ENCODE measurements around the gene MORN1. TPM values are rescaled to one million over a fixed set of nuclear protein-coding genes. Genes with fewer than 3 reads are reported as not detected.

Gene MORN1
- total and polyA plus RNA-seq, 8 donors = 2.6 to 18.1 (median 5.7) TPM

- no peak overlapping the region for H3K4me3 ChIP-seq
- H3K27me3 ChIP-seq = no peaks in the 10 kb centered on the region
- H3K4me1 ChIP-seq = peaks cover 14 to 27% (median 17%) of the 10 kb centered on the region in 4 donors
- H3K36me3 ChIP-seq = peaks cover 71 to 98% (median 92%) of the 10 kb centered on the region in 4 donors
- 84 to 93% (median 89%) methylated on average over 7 of the region's 7 CpGs for WGBS, 5 donors
- intact Hi-C loops (cut with DNase I; ENCODE audit: low total_unique reads) = no loop called here
- TF ChIP-seq EP300 (IDR thresholded peaks at IDR 0.05) (no peak), POLR2A (IDR thresholded peaks at IDR 0.05) (no peak), CTCF (IDR thresholded peaks at IDR 0.05) (no peak), POLR2AphosphoS5 (IDR thresholded peaks at IDR 0.05) (no peak)
- no peak overlapping the region for H3K27ac ChIP-seq
- H3K9me3 ChIP-seq = no peaks in the 10 kb centered on the region
- DNase-seq = no peak
Measured at GRCh38 chr1:2398871-2399270, 7.5 kb upstream of the MORN1 start.

GRCh38 chr1:2397007-2397679 lies 5.8 kb upstream of the MORN1 start:
- Histone ChIP-seq H3K4me1 (peaks cover 28 to 44% (median 34%) of the 10 kb centered on the region in 4 donors), H3K4me3 (no peak overlapping the region), H3K9me3 (no peaks in the 10 kb centered on the region), H3K27me3 (no peaks in the 10 kb centered on the region), H3K36me3 (peaks cover 55 to 89% (median 83%) of the 10 kb centered on the region in 4 donors), H3K27ac (no peak overlapping the region)
- TF ChIP-seq POLR2AphosphoS5 (IDR thresholded peaks at IDR 0.05) (no peak), EP300 (IDR thresholded peaks at IDR 0.05) (no peak), CTCF (IDR thresholded peaks at IDR 0.05) (no peak), POLR2A (IDR thresholded peaks at IDR 0.05) (no peak)
- intact Hi-C loops (cut with DNase I; ENCODE audit: low total_unique reads) = no loop called here
- DNase-seq = no peak
- WGBS, 5 donors = 78 to 87% (median 83%) methylated on average over 16 to 19 of the region's 19 CpGs

- H3K9me3 ChIP-seq = no peaks in the 10 kb centered on the region
- H3K27me3 ChIP-seq = no peaks in the 10 kb centered on the region
- TF ChIP-seq POLR2AphosphoS5 (IDR thresholded peaks at IDR 0.05) = no peak
- no peak for TF ChIP-seq POLR2A (IDR thresholded peaks at IDR 0.05)
- peaks cover 28 to 44% (median 34%) of the 10 kb centered on the region in 4 donors for H3K4me1 ChIP-seq
- H3K36me3 ChIP-seq = peaks cover 49 to 83% (median 76%) of the 10 kb centered on the region in 4 donors
- no peak overlapping the region for H3K4me3 ChIP-seq
- 90 to 93% (median 92%) methylated on average over 5 of the region's 5 CpGs for WGBS, 5 donors
- DNase-seq = no peak
- intact Hi-C loops (cut with DNase I; ENCODE audit: low total_unique reads) = no loop called here
- H3K27ac ChIP-seq = no peak overlapping the region
Measured at GRCh38 chr1:2396476-2396875, 5.1 kb upstream of the MORN1 start.

- peaks cover 48 to 80% (median 74%) of the 10 kb centered on the region in 4 donors for H3K36me3 ChIP-seq
- no peak overlapping the region for H3K27ac ChIP-seq
- DNase-seq = no peak
- intact Hi-C loops (cut with DNase I; ENCODE audit: low total_unique reads) = no loop called here
- no peaks in the 10 kb centered on the region for H3K9me3 ChIP-seq
- no peak overlapping the region for H3K4me3 ChIP-seq
- 80 to 93% (median 88%) methylated on average over 17 of the region's 17 CpGs for WGBS, 5 donors
- TF ChIP-seq EP300 (IDR thresholded peaks at IDR 0.05) (no peak), POLR2AphosphoS5 (IDR thresholded peaks at IDR 0.05) (no peak), POLR2A (IDR thresholded peaks at IDR 0.05) (no peak)
- peaks cover 28 to 46% (median 36%) of the 10 kb centered on the region in 4 donors for H3K4me1 ChIP-seq
- no peaks in the 10 kb centered on the region for H3K27me3 ChIP-seq
Measured at GRCh38 chr1:2396059-2396458, 4.7 kb upstream of the MORN1 start.

GRCh38 chr1:2395245-2395644 lies 3.9 kb upstream of the MORN1 start:
- no peak for DNase-seq
- TF ChIP-seq EP300 (IDR thresholded peaks at IDR 0.05) (no peak), CTCF (IDR thresholded peaks at IDR 0.05) (no peak), POLR2A (IDR thresholded peaks at IDR 0.05) (no peak)
- 73 to 81% (median 79%) methylated on average over 10 of the region's 10 CpGs for WGBS, 5 donors
- intact Hi-C loops (cut with DNase I; ENCODE audit: low total_unique reads) = no loop called here
- H3K27me3 ChIP-seq = no peaks in the 10 kb centered on the region
- peak overlapping the region in 2 of 5 donors; percentile 27 to 29 for H3K27ac ChIP-seq
- H3K4me3 ChIP-seq = no peak overlapping the region
- peaks cover 40 to 72% (median 66%) of the 10 kb centered on the region in 4 donors for H3K36me3 ChIP-seq
- no peaks in the 10 kb centered on the region for H3K9me3 ChIP-seq
- H3K4me1 ChIP-seq = peaks cover 36 to 54% (median 44%) of the 10 kb centered on the region in 4 donors
